HG03095 (cell line): ENCODE data around the gene UBQLN4.
"Not testable (repeated sequence)": the region's sequence is repeated elsewhere in the genome, so short reads cannot be mapped to it uniquely, and the experiment has no call there.

ENCODE experiments used
- ATAC-seq: cut with Tn5 transposase; IDR thresholded peaks from one replicate; pipeline ENCODE4 v1.9.1; 2021; ENCODE audit warnings: moderate library complexity; ENCODE audit not compliant: unreplicated experiment

Gene UBQLN4

GRCh38 chr1:156081180-156081916, 27.8 kb upstream of the UBQLN4 start:
- ATAC-seq, result no peak

- ATAC-seq, result no peak
These were observed 27.2 kb upstream of the UBQLN4 start for GRCh38 chr1:156080863-156081179.

GRCh38 chr1:156080241-156080862, 26.8 kb upstream of the UBQLN4 start:
- no peak for ATAC-seq

- ATAC-seq, result no peak
These were observed 26.2 kb upstream of the UBQLN4 start for GRCh38 chr1:156079762-156080161.

GRCh38 chr1:156078728-156079127, 25.1 kb upstream of the UBQLN4 start:
- ATAC-seq, result no peak

- no peak for ATAC-seq
These were observed 23.8 kb upstream of the UBQLN4 start for GRCh38 chr1:156077430-156077760.

GRCh38 chr1:156076609-156077429, 23.2 kb upstream of the UBQLN4 start:
- peak; percentile 64 for ATAC-seq

GRCh38 chr1:156075775-156076204, 22.2 kb upstream of the UBQLN4 start:
- no peak for ATAC-seq

- no peak for ATAC-seq
These were observed 21.6 kb upstream of the UBQLN4 start for GRCh38 chr1:156075162-156075561.

- ATAC-seq, result no peak
These were observed 21.1 kb upstream of the UBQLN4 start for GRCh38 chr1:156074661-156075060.

- no peak for ATAC-seq
These were observed 20.1 kb upstream of the UBQLN4 start for GRCh38 chr1:156073740-156074139.

- ATAC-seq, result no peak
These were observed 19.6 kb upstream of the UBQLN4 start for GRCh38 chr1:156073110-156073687.

- ATAC-seq, result no peak
These were observed 18.7 kb upstream of the UBQLN4 start for GRCh38 chr1:156072251-156072650.

GRCh38 chr1:156071332-156071816, 17.8 kb upstream of the UBQLN4 start:
- not testable (repeated sequence) for ATAC-seq

GRCh38 chr1:156070548-156070947, 16.9 kb upstream of the UBQLN4 start:
- ATAC-seq, result no peak

- no peak for ATAC-seq
These were observed 16.2 kb upstream of the UBQLN4 start for GRCh38 chr1:156069490-156070455.

- no peak for ATAC-seq
These were observed 13.7 kb upstream of the UBQLN4 start for GRCh38 chr1:156067262-156067661.

GRCh38 chr1:156065871-156066270, 12.3 kb upstream of the UBQLN4 start:
- ATAC-seq, result no peak

- no peak for ATAC-seq
These were observed 11.6 kb upstream of the UBQLN4 start for GRCh38 chr1:156065212-156065611.

- no peak for ATAC-seq
These were observed 11.0 kb upstream of the UBQLN4 start for GRCh38 chr1:156064615-156065014.

GRCh38 chr1:156063997-156064285, 10.3 kb upstream of the UBQLN4 start:
- ATAC-seq, result no peak
